Measurements from ENCODE around the gene VKORC1.

Gene VKORC1

DNA sequence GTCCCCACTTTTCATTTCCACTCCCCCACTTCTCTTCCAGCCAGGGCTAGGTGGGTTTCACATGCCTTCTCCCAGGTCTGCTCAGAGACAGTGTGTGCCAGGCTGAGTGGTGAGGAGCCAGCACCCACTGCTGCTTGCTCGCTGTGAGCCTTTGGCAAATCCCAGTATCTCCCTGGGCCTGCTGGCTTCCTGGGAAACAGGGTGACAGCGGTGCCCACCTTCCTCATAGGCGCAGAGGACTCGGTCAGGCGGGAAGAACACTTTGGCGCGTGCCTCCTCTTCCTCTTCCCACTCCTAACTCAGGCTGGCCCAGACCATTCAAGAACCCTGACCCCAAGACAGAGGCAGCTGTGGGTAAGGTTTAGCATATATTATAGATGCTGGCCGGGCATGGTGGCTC lies 5.4 kb downstream of the VKORC1 start:
- TF ChIP-seq, protein P1, sequence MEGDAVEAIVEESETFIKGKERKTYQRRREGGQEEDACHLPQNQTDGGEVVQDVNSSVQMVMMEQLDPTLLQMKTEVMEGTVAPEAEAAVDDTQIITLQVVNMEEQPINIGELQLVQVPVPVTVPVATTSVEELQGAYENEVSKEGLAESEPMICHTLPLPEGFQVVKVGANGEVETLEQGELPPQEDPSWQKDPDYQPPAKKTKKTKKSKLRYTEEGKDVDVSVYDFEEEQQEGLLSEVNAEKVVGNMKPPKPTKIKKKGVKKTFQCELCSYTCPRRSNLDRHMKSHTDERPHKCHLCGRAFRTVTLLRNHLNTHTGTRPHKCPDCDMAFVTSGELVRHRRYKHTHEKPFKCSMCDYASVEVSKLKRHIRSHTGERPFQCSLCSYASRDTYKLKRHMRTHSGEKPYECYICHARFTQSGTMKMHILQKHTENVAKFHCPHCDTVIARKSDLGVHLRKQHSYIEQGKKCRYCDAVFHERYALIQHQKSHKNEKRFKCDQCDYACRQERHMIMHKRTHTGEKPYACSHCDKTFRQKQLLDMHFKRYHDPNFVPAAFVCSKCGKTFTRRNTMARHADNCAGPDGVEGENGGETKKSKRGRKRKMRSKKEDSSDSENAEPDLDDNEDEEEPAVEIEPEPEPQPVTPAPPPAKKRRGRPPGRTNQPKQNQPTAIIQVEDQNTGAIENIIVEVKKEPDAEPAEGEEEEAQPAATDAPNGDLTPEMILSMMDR (IDR thresholded peaks at IDR 0.05): no peak
- peaks cover 11 to 12% of the 10 kb centered on the region in 2 experiments for H3K4me1 ChIP-seq (ENCODE audit: control insufficient read depth in 1 of 2, insufficient read depth in 1 of 2, low read depth in 1 of 2, low read length in 1 of 2)
- no peak overlapping the region for H3K4me3 ChIP-seq (ENCODE audit: low read depth in 1 of 2, low read length in 1 of 2)
- H3K27me3 ChIP-seq: no peaks in the 10 kb centered on the region
- no peaks in the 10 kb centered on the region for H3K9me3 ChIP-seq
- H3K27ac ChIP-seq: no peak overlapping the region
- H3K36me3 ChIP-seq: peaks cover 49% of the 10 kb centered on the region

DNA sequence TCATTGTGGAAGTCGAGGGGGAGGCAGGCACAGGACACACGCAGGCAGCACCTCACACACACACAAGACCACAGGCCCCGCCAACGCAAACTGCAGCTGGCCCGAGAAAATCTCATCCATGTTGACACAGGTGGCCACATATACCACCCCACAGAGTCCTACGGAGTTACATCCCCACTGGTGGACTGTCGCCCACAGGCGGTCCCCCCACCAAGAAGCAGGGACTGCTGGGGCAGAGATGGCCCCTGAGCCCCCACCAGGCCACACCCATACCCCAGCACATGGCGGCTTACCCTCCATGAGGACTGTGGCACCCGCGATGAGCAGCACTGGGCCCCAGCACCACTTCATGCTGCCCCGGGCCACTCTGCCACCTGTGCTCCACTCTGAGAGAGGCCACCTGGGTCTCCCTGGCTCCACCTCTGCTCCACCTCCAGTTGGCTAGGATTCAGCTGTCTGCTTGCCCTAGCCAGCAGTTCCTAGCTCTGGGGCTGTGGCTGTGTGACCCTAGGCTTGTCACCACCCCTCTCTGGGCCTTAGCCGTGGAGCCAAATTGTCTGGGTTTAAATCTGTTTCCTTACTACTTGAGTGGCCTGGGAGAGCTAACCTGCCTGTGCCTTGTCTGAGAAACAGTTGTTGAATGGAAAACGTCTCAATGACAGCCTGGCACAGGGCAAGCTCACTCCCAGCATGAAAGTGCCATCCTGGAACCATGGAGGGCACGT lies 6.0 kb downstream of the VKORC1 start, which contains the start of gene PRSS53:
PRSS53 (minus strand) TSS at position 485 of the 725 bp plus-strand sequence; CDS start at position 351, 134 bp downstream.
- TF ChIP-seq, protein P1 (IDR thresholded peaks at IDR 0.05): no peak
- H3K27me3 ChIP-seq: no peaks in the 10 kb centered on the region
- peaks cover 5 to 7% of the 10 kb centered on the region in 2 experiments for H3K4me1 ChIP-seq (ENCODE audit: control insufficient read depth in 1 of 2, insufficient read depth in 1 of 2, low read depth in 1 of 2, low read length in 1 of 2)
- peaks cover 55% of the 10 kb centered on the region for H3K36me3 ChIP-seq
- no peak within 1 kb of the TSS for H3K27ac ChIP-seq
- no peak within 1 kb of the TSS for H3K4me3 ChIP-seq (ENCODE audit: low read depth in 1 of 2, low read length in 1 of 2)
- H3K9me3 ChIP-seq: no peaks in the 10 kb centered on the region

DNA sequence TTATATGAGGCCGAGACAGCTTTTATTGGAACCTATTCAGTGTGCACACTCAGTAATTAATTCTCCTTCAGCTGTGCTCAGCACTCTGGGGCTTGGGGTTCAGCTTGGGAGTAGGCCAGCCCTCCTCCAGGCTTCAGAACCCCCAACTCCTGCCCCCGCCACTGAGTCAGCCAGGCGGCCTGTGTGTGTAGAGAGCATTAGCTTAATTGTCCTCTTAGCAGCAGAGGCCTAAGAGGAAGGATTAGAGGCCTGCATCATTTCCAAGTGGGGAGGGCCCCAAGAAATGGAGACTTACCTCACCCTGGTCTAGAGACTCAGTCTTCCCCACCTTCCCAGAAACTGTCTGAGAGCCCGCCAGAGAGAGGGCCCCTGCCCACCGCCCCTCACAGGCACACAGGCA lies 6.6 kb downstream of the VKORC1 start:
- H3K36me3 ChIP-seq: peaks cover 61% of the 10 kb centered on the region
- no peak overlapping the region for H3K27ac ChIP-seq
- no peaks in the 10 kb centered on the region for H3K9me3 ChIP-seq
- TF ChIP-seq, protein P1 (IDR thresholded peaks at IDR 0.05): no peak
- peaks cover under 1 to 3% of the 10 kb centered on the region in 2 experiments for H3K4me1 ChIP-seq (ENCODE audit: control insufficient read depth in 1 of 2, insufficient read depth in 1 of 2, low read depth in 1 of 2, low read length in 1 of 2)
- no peaks in the 10 kb centered on the region for H3K27me3 ChIP-seq
- no peak overlapping the region for H3K4me3 ChIP-seq (ENCODE audit: low read depth in 1 of 2, low read length in 1 of 2)

DNA sequence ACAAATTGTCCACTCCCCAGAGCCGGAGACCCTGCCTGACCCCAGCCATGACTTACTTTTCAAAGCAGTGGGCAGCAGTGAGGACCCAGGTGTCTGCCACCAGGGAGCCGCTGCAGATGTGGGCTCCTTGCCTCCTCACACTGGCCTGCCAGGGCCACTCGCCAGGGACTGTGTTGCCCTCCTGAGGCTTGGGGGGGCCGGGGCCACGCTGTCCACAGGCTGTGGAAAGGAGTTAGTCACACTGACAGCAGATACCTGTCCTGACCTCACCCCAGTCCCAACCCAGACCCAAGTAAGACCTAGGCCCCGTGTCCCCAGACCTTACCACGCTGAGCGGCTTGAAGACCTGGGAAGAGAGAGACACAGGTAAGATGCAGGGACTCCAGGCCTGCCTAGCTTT lies 7.1 kb downstream of the VKORC1 start:
- no peaks in the 10 kb centered on the region for H3K9me3 ChIP-seq
- H3K27me3 ChIP-seq: no peaks in the 10 kb centered on the region
- H3K4me1 ChIP-seq (ENCODE audit: control insufficient read depth in 1 of 2, insufficient read depth in 1 of 2, low read depth in 1 of 2, low read length in 1 of 2): peaks cover 0 to 3% of the 10 kb centered on the region in 2 experiments
- no peak overlapping the region for H3K27ac ChIP-seq
- TF ChIP-seq, protein P1 (IDR thresholded peaks at IDR 0.05): no peak
- H3K36me3 ChIP-seq: peaks cover 66% of the 10 kb centered on the region
- no peak overlapping the region for H3K4me3 ChIP-seq (ENCODE audit: low read depth in 1 of 2, low read length in 1 of 2)

DNA sequence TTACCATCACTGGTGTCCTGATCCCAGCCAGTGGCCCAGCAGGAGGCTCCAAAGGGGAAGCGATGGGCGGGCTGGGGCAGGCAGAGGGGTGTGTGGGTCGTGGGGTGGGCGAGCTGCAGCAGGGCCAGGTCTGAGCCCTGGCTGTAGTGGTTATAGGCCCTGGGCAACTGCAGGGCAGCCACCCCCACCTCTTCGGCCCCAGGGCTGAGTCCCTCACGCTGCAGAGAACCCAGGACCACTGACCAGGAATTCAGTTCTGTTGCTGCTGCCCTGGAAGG lies 8.0 kb downstream of the VKORC1 start:
- Histone ChIP-seq H3K4me1 (ENCODE audit: control insufficient read depth in 1 of 2, insufficient read depth in 1 of 2, low read depth in 1 of 2, low read length in 1 of 2) (peaks cover 0 to 3% of the 10 kb centered on the region in 2 experiments), H3K36me3 (peaks cover 76% of the 10 kb centered on the region)

More for the DNA sequence above, 8.0 kb downstream of the VKORC1 start:
- TF ChIP-seq, protein P1 (IDR thresholded peaks at IDR 0.05): no peak
- Histone ChIP-seq H3K4me3 (ENCODE audit: low read depth in 1 of 2, low read length in 1 of 2) (no peak overlapping the region), H3K27ac (no peak overlapping the region), H3K9me3 (no peaks in the 10 kb centered on the region), H3K27me3 (no peaks in the 10 kb centered on the region)

Measured in neutrophil (primary cell).